GM12873 (cell line): Measurements from ENCODE around the gene TCF12.

Experiments
- CTCF ChIP-seq: IDR thresholded peaks from 2 replicates; pipeline ENCODE4 v1.5.1; 2012; ENCODE audit warnings: low read depth, mild to moderate bottlenecking, moderate library complexity, low read length, control low read depth; ENCODE audit not compliant: insufficient read depth; ENCODE audit errors: missing control alignments

Gene TCF12

GRCh38 chr15:57041416-57041815, 123.0 kb downstream of the TCF12 start:
- TF ChIP-seq CTCF, result no peak

DNA sequence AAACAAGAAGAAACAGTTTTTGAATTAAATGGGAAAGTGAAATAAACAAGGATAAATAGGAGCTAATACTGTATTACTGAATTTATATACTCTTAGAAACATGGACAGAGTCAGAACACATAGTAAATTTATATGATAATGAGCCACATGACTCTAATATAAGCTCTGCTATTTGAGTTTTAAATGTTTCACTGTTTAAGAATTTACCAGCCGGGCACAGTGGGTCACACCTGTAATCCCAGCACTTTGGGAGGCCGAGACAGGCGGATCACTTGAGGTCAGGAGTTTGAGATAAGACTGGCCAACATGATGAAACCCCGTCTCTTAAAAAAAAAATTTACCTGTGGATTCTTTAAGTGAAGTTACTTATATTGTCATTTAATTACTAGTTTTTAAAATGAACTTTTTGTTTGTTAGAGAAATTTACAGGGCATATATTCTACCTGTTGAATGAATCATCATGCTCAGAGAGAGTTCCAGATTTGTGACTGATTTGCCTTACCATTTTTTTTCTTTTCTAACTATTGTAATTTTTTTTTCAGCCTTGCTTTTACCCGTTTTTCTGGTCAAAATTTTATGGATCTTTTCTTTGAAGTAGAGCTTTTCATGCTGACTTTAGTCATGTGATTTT, 125.7 kb downstream of the TCF12 start:
- no peak for TF ChIP-seq CTCF

- no peak for TF ChIP-seq CTCF
Measured at GRCh38 chr15:57044970-57045369, 126.5 kb downstream of the TCF12 start.

DNA sequence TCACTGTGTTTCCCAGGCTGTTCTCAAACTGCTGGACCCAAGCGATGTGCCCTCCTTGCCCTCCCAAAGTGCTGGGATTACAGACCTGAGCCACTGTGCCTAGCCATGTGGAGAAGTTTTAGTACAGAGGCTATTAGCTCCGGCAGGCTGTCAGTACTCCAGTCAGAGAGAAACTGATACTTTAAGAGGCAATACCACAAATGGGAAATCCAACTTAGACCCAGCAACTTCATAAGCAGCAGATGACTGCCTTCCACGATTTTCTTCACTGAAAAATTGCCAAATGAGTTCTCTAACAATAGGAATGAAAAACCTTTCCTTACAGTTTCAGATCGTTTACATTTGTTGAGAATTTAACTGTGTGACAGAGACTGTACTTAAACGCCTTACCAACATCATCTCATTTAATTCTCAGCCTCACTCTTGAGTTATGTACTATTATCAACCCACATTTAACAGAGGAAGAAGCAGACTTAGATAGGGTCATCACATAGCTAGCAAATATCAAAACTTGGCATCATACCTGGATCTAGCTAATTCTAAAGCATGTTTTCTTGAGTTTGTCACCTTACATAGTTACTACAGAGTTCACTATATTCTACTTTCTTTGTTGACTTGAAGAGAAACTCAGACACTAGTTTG, 127.4 kb downstream of the TCF12 start:
- no peak for TF ChIP-seq CTCF

DNA sequence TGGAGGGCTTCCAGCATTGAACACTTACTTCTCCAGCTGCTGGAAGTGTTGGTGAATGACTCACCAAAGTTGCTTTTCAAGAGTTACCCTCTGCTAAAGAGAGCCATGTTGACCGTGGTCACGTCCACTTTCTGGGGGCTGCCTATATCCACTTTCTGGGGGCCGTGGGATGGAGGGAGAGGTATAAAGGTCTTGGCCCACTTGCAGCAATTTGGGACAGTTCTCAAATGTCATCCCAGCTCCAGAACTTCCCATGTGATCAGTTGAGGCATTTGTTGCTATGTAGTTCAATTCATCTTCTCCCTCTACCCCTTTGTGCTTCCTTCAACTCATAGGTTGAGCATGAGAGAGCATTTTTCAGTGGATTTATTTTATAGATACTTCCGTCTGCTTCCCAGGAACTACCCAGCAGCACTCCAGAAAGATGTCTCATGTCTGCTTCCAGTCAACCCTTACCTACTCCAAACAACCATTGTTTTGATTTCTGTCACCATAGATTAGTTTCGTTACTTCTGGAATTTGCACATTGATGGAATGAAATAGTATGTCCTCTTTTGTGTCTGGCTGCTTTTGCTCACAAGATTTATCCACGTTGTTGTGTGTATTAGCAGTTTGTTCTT, 130.6 kb downstream of the TCF12 start:
- no peak for TF ChIP-seq CTCF

GRCh38 chr15:57053470-57053869, 135.0 kb downstream of the TCF12 start:
- no peak for TF ChIP-seq CTCF

GRCh38 chr15:57054204-57054750, 135.8 kb downstream of the TCF12 start:
- TF ChIP-seq CTCF, result no peak
